Activated T-cell treated with anti-CD3 and anti-CD28 coated beads, Interleukin-2, amount 50 U/mL, for 48 hours (primary cell): Measurements from ENCODE around the gene CYP1A2.
"Not testable (repeated sequence)": the region's sequence is repeated elsewhere in the genome, so short reads cannot be mapped to it uniquely, and the experiment has no call there.

Experiments
- DNase-seq, 2 experiments: peaks; one replicate each; pipeline ENCODE4 v3.0.0-alpha.2; 2020

Gene CYP1A2, protein sequence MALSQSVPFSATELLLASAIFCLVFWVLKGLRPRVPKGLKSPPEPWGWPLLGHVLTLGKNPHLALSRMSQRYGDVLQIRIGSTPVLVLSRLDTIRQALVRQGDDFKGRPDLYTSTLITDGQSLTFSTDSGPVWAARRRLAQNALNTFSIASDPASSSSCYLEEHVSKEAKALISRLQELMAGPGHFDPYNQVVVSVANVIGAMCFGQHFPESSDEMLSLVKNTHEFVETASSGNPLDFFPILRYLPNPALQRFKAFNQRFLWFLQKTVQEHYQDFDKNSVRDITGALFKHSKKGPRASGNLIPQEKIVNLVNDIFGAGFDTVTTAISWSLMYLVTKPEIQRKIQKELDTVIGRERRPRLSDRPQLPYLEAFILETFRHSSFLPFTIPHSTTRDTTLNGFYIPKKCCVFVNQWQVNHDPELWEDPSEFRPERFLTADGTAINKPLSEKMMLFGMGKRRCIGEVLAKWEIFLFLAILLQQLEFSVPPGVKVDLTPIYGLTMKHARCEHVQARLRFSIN

DNA sequence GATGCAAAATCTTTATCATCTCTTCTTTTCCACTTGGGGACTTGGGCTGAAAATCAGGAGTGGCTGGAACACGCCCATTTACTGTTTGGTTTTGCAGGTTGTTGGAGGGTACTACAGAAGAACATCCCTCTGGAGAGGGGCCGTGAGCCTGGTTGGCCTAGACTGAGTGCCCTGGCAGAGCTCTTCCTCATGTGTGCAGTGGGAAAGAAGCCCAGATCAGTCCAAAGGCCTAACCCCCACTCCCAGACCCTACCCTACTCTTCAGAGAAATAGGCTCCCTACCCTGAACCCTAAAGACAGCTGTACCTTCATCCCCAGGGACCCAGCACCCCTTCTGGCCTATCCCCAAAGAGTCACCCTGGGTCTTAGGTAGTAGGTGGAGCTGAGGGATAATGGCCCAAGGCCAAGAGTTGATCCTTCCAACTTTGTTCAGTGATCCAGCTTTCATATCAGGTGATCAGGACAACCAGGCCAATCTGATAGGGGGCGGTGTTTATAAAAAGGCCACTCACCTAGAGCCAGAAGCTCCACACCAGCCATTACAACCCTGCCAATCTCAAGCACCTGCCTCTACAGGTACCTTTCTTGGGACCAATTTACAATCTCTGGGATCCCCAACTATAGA is at the start of gene CYP1A2:
CYP1A2 (plus strand) TSS at position 524 of the 625 bp plus-strand sequence. CDS start 894 bp downstream, outside the sequence.
- no peak for DNase-seq

DNA sequence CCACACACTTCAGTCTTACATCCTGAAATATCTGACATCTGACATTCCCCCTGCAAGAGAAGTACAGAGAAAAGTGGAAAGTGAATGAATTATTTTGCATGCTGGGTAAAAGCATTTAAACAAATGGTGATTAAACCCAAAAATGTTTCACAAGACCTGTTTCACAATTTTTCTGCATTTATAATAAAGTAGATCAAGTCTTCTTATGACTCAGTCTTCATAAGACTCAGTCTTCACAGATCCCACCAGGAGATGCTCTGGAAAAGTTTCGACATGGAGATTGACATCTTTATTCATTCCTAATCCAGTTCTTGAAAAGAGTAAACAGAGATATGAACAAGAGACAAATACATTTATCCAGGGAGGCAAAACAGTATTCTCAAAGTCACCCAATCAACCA is 39.6 kb upstream of the CYP1A2 start:
- no peak for DNase-seq

DNA sequence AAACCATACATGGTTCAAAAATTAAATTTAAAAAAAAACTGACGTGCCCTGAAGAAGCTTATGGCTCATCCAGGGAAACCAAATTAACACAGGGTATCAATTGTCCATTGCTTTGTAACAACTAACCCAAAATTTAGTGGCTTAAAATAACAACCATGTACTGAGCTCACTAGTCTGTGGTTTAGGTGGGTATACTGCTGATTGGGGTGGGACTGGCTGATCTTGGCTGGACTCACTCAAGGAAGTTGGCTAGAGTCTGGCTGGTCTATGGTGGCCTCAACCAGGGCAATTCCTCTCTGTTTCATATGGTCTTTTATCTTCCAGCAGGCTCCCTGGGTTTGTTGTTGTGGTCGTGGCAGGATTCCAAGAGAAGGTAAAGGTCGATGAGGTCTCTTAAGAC is 38.8 kb upstream of the CYP1A2 start:
- DNase-seq = no peak

DNA sequence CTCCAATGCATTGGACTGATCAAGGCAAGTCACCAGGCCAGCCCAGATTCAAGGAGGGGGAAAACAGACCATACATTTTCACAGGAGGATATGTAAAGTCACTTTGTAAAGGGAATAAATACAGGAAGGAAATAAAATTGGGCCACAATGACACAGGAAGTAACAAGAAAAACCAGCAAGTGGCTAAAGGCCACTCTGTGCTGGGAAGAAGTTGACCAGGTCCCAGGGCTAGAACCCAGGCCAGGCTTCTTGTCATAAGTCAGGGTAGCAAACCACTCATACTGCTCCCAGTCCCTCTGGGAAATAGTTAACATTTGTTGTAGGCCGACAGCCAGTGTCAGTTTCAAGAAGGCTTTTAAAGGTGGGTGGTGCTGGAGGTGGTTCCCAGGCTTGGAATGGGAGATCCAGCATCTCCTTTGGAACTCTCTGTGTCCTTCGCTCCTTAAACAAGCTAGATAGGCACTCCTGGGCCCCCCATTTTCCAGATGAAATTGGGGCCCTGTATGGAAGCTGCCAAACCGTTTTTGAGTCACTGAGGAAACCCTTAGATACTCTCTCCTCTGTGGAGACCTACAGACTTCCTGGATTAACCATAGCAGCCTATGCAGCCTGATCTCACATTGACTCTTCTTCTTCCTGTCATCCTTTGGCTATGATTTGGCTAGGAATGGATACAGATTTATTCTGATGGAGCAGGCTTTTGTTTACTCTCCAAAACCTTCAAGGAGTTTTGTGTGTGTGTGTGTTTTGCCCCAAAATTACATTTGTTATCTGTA is 38.1 kb upstream of the CYP1A2 start:
- DNase-seq = no peak

DNA sequence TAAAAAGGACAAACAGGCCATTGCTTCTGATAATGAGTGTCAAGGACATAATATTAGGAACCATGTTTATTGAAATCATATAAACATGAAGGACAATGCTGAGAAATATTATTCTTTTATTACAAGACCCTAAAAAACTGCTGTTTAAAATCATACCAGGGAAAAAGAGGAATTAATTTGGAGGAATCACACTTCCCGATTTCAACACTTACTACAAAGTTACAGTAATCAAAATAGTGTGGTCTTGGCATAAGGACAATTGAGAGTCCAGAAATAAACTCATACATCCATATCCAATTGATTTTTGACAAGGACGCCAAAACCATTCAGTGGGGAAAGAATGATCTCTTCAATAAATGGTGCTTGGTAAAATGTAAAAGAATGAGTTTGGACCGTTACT is 36.3 kb upstream of the CYP1A2 start:
- DNase-seq = no peak

DNA sequence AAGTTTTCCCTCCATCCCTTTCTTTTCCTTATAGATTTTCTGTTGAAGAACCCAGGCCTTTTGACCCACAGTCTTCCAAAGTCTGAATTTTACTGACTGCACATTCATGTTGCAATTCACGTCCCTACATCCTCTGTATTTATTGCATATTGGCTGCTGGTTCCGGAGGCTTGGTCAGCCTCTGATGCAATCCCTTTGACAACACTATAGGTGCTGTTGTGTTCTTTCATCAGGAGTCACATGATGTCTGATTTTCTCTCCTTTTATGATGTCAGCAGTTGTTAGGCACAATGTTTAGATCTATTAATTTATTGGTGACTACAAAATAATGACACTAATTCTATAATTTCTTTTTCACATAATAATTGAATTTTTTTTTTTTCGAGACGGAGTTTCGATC is 32.0 kb upstream of the CYP1A2 start:
- no peak for DNase-seq

DNA sequence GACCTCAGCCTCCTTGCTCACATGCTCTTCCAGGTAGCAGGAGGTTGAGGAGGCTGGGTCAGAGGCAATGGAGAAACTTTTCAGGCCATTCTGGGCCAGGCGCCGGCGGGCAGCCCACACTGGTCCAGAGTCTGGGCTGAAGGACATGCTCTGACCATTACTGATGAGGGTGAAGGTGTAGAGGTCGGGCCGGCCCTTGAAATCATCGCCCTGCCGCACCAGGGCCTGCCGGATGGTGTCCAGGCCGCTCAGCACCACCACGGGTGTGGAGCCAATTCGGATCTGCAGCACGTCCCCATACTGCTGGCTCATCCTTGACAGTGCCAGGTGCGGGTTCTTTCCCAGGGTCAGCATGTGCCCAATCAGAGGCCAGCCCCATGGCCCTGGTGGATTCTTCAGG is 26.1 kb upstream of the CYP1A2 start:
- DNase-seq = no peak

DNA sequence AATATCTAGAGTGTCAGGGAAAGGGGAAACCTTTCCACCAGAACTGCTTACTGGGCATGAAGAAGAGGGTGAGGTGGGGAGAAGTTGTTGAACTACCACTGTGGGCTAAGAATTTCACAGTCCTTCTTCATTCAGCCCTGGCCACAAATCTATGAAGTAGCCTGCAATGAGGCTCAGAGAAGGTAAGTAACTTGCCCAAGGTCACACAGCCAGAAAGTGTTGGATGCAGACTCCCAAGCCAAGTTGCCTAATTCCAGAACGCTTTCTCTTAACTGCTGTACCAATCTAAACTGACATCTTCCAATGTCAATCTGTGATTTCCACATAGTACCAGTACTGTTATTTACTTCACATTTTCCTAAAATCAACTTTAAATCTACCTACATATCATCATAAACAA is 25.5 kb upstream of the CYP1A2 start:
- no peak for DNase-seq

DNA sequence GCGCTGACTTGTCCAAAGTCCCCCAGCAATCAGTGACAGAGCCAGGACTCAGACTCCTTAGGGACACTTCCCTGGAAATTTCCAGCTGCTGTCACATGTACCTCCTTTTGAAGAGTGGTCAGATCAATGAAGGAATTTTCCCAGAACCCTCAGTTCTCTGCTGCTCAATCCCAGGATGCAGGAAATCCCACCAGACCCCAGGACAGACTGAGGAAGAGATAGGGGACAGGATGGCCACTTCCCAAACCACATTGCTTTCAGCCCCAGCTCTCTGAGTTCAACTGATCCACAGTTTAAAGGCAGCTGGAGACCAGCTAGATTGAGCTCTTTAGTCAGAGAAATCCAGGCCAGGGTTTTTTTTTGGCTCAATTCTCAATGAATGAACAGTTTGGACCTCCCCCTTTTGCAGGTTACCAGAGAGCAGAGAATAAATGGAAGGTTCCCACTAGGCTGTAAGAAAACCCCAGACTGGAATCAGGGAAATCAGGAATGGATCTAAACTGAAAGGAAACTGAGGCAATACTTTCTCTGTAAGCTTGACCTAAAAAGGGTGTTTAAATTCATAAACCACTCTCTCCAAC is 24.8 kb upstream of the CYP1A2 start:
- no peak for DNase-seq

DNA sequence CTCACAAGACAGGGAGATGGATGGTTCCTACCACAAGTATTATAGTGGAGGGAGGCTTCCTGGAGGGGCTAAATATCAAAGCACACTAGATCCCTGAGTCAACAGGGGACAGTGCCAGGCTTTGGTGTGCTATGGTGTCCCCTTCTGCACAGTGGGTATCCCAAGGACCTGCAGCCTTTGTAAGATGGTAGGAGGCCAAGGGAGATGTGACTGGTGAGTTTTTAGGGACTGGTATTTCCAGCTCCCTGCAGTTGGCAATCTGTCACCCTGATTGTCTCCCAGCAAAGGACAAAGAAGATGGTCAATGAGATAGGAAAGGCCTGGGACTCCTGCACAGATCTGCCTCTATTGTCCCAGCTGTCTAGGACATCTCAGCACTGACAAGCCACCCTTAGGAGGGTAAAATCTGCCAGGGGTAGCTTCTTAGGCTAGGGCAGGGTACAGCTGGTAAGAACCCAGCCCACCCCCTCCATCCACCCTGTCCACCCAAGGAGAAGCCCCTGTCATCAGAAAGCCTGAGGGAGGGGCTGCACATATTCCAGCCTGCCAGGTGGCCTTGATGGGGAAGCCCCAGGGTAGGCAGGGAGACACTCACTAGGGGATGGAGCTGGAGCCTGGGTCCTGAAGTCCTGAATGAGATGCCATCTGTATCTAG is 23.9 kb upstream of the CYP1A2 start:
- DNase-seq = no peak

DNA sequence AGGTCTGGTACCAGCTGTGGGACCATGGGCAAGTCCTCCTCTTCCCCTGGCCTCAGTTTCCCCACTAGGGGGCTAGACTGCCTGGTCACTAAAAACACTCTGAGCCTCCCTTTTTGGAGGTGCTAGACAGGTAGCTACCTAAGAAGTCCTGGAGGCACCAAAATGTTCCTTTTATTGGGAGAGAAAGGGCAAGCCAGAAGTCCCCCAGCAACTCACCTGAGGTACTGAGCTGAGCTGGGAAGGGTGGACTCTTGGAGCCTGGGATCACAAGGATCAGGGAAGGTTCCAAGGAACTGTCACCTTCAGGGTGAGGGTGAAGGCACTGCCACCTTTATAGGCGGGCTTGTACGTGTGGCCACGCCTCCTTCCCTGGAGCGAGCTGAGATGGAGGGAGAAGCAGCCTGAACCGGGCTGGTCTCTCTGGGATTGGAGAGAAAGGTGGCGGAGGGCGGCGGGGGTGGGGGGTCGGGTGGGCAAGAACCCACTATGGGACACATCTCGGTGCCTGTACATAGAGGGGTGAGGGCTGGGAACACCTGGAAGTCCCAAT is 23.3 kb upstream of the CYP1A2 start, which contains the start of gene CYP1A1:
CYP1A1 (minus strand) TSS at position 304 of the 550 bp plus-strand sequence. CDS start 2,431 bp downstream, outside the sequence.
- peak; percentile 56 to 62 for DNase-seq

DNA sequence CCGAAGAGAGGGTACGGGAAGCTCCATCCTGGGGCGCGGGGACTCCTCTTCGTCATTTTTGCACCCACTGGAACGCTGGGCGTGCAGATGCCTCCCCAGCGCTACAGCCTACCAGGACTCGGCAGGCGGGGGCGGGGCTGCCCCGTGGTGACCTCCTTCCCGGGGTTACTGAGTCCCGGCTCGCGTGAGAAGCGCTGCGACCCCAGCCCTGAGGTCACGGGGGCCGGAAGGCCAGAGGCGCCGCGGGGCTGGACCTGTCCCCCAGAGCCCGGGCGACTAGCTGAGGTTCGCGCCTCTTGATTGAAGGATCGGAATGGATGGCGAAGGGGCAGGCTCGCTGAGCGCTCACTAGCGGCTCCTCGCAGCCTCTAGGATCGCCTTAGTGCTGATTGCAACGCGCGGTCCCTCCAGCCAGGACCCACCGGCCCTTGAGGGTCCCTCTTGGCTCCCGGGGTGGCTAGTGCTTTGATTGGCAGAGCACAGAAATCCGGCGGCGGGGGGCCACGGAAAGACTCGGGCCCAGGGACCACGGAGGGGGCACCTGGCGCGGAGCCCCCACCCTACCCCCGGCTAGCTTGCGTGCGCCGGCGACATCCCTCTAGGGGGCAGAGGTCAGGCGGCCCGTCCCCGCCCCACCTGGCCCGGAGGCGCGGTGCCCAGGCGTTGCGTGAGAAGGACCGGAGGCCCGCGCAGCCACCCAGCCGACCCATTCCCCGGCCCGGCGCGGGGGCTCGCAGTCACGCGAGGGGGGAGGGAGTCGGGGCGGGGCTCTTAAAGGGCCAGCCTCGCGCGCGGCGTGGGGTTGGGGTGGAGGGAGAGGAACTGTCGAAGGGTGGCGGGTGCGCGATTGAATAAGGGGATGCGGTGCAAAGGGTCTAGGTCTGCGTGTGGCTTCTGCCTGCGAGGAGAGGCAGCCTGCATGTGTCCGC is 22.5 kb upstream of the CYP1A2 start:
- DNase-seq = peak; percentile 78 to 81

DNA sequence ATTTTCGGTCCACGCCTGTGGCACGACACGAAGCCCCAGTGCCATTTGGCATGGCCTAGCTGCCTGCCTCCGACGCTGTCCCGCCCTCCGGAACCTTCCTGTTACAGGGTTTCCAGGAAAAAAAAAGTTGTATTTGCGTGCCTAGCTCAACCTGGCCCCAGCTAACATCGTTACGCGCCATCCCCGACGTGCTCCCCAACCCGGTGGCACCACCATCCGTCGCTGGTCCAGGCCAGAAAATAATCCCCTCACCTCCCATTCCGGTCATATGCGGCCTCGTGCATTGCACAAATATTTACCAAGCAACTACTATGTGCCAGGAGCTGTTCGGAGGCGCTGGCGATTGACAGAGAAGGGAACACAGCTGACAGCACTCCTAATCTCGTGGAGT is 21.9 kb upstream of the CYP1A2 start:
- DNase-seq = no peak

DNA sequence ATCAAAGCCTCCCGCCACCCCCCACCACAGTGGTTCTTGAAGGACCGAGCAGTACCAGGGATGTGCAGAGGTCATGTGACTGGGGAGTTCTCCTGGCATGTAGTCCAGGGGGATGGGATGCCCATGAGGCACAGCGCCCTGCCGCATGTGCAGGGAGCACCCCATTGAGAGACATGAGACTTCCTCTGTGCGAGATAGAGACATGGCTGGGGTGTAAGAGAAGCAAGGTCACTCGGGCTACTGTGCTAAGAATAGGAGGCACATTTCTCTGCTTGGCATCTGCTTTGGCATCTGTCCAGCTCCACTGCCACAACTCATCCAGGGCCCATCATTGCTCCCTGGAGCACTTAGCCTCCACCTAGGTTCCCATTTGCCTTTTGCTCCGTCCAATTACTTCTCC is 20.9 kb upstream of the CYP1A2 start:
- no peak for DNase-seq

DNA sequence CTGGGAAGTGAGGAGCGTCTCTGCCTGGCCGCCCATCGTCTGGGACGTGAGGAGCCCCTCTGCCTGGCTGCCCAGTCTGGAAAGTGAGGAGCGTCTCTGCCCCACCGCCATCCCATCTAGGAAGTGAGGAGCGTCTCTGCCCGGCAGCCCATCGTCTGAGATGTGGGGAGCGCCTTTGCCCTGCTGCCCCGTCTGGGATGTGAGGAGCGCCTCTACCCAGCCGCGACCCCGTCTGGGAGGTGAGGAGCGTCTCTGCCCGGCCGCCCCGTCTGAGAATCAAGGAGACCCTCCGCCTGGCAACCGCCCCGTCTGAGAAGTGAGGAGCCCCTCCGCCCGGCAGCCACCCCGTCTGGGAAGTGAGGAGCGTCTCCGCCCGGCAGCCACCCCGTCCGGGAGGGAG is 19.9 kb upstream of the CYP1A2 start:
- DNase-seq = not testable (repeated sequence)

DNA sequence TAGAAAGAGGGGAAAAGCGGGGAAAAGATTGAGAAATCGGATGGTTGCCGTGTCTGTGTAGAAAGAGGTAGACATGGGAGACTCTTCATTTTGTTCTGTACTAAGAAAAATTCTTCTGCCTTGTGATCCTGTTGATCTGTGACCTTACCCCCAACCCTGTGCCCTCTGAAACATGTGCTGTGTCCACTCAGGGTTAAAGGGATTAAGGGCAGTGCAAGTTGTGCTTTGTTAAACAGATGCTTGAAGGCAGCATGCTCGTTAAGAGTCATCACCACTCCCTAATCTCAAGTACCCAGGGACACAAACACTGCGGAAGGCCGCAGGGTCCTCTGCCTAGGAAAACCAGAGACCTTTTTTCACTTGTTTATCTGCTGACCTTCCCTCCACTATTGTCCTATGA is 19.3 kb upstream of the CYP1A2 start:
- not testable (repeated sequence) for DNase-seq

DNA sequence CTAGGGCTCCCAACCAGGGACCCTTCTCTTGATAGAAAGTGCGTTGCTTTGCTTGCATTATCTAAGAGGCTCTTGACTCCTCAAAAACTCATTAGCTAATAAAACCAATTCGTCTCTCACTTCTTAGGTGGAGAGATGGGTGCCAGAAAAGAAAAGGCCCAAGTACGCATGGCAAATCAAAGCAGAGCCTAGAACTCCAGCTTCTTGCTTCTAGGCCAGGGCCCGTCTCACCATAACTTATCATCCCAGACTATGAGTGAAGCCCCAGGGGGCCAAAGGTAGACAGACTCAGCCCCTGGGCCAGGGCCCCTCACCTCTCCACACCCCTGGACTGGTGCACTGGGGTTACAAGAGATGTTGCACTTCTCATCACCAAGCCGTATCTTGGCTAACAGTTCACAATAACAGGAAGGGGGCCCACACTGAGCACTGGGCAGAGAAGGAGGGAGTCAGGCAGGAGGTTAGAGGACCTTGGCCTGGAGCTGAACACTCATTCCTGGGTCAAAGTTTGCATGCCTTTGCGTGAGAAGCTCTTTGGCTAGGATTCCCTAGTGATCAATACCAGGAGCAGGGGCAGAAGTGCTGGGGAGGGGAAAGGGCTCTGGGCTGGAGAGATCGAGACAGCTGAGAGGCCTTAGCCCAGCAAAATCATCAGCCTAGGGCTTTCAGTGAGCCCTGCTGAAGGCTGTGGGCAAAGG is 17.9 kb upstream of the CYP1A2 start:
- DNase-seq = no peak

DNA sequence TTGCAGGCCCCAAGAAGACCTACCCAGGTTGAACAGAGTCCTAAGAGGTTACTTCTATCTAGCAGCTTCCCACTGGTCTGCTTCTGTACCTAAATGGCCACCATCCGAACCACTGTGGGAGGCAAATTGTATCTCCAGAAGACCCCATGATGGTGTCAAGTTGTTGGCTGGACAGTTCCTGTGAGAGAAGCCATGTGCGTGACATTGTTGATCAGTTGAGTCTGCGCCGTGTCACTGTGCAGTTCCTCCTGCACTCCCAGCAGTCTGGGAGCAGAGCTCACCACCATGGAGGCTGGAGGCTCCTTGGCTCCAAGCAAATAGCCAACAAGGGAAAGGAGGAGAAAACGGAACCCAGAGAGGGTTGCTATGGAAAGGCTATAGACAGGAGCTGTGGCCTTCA is 15.8 kb upstream of the CYP1A2 start:
- no peak for DNase-seq

DNA sequence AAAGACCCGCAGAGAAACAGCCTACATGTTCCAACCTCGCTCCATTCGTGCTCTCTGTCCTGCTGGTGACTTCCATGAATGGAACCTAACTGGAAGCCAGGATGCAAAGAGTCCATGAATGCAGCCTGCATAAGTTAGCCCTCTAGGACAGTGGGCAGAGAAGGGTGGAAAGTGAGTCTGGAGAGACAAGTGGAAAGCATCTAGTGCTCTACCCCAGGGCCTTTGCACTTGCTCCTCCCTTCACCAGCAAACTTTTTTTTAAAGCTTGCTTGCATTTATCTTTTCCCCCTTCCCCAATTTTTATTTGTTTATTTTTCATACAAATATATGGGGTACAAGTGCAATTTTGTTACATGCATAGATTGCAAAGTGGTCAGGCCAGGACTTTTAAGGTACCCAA is 15.4 kb upstream of the CYP1A2 start:
- no peak for DNase-seq

DNA sequence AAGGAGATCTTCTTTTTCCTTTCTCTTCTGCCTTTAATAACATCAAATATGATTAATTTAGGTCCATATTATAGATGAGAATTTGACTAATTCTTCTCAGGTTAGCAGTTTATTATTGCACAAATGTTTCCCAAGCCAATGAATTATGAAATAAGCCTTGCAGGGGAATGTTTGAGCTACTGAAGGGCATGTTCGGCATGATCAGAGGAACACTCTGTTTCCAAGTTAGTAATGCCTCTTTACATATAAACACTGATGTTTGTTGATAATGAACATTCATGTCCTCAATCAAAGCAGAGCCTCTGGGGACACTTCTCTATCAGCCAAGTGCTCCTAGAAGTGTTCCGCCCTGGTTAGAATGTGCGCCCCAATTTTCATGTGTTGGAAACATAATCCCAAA is 13.3 kb upstream of the CYP1A2 start:
- no peak for DNase-seq
